Thoracic aorta (tissue), 2 donors: ENCODE measurements around the gene UNC119. TPM values are rescaled to one million over a fixed set of nuclear protein-coding genes. Genes with fewer than 3 reads are reported as not detected.

ENCODE experiments used
- ATAC-seq: fragments of 150-250 bp; one replicate; pipeline ENCODE4 v1.8.0; 2017; ENCODE audit warnings: low read depth; ENCODE audit not compliant: insufficient number of reproducible peaks, low FRiP score
- DNase-seq: peaks from one replicate; pipeline ENCODE4 v3.0.0-alpha.2; 2020; ENCODE audit warnings: low spot score
- H3K27ac ChIP-seq, 2 donors: fragments of 200-600 bp; sonication (generic); 1 replicate in 1 of 2; 2 replicates in 1 of 2; pipeline ENCODE4 v1.5.1; 2016; ENCODE audit warnings: mild to moderate bottlenecking in 2 of 2, moderate library complexity in 2 of 2
- H3K27me3 ChIP-seq: fragments of 200-600 bp; sonication (generic); replicated peaks from 2 replicates; pipeline ENCODE4 v1.6.0; 2016; ENCODE audit warnings: mild to moderate bottlenecking; ENCODE audit not compliant: insufficient read depth
- H3K36me3 ChIP-seq: fragments of 200-600 bp; sonication (generic); one replicate; pipeline ENCODE4 v1.5.1; 2016
- H3K4me1 ChIP-seq, 2 donors: fragments of 200-600 bp; sonication (generic); 1 replicate in 1 of 2; 2 replicates in 1 of 2; pipeline versions ENCODE4 v1.5.1 to v1.6.0; 2016; ENCODE audit warnings: low read depth in 2 of 2, mild to moderate bottlenecking in 1 of 2; ENCODE audit not compliant: control insufficient read depth in 1 of 2
- H3K4me3 ChIP-seq: fragments of 200-600 bp; sonication (generic); 2 replicates; pipeline ENCODE4 v1.5.1; 2016; ENCODE audit warnings: mild to moderate bottlenecking
- H3K9me3 ChIP-seq: fragments of 200-600 bp; sonication (generic); 2 replicates; pipeline ENCODE4 v1.5.1; 2016
- total RNA-seq, 2 donors: library from RNA; depleted of rRNA; stranded (reverse); fragments of >200 nt; gene quantifications; one replicate each; pipeline versions ENCODE4 v1.1.0 to v1.2.3, GENCODE V29; 2016
- TF ChIP-seq, protein P1 (sequence below): fragments of 200-600 bp; sonication (generic); IDR thresholded peaks from one replicate; pipeline ENCODE4 v1.5.1; 2019; ENCODE audit warnings: antibody characterized with exemption

The UNC119 gene
- total RNA-seq, 2 donors from 2014 or later = 27.8 to 34.9 TPM

DNA sequence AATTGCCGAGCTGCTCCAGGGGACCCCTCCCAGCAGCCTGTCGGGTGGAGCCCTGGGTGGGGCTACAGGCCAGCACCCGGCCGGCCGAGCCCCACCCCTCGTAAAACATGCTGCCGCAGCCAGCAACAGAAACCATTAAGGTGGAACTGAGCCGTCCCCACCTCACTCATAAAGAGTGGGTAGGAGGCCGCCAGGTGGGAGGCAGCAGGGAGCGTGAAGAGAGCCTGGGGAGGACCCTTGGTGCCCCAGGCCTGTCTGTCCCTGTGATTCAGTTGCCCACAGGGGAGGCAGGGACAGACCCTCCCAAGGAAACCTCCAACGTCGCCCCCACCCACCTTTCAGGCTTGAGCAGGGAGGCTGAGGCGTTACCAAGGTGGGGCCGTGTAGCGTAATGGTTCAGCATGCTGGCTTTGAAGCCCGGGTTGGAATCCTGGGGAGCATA is 37.8 kb downstream of the UNC119 start:
- Histone ChIP-seq H3K4me1 (no peaks in the 10 kb centered on the region), H3K4me3 (no peak overlapping the region), H3K27me3 (no peaks in the 10 kb centered on the region), H3K27ac (no peak overlapping the region), H3K9me3 (no peaks in the 10 kb centered on the region), H3K36me3 (no peaks in the 10 kb centered on the region)
- TF ChIP-seq, protein P1, sequence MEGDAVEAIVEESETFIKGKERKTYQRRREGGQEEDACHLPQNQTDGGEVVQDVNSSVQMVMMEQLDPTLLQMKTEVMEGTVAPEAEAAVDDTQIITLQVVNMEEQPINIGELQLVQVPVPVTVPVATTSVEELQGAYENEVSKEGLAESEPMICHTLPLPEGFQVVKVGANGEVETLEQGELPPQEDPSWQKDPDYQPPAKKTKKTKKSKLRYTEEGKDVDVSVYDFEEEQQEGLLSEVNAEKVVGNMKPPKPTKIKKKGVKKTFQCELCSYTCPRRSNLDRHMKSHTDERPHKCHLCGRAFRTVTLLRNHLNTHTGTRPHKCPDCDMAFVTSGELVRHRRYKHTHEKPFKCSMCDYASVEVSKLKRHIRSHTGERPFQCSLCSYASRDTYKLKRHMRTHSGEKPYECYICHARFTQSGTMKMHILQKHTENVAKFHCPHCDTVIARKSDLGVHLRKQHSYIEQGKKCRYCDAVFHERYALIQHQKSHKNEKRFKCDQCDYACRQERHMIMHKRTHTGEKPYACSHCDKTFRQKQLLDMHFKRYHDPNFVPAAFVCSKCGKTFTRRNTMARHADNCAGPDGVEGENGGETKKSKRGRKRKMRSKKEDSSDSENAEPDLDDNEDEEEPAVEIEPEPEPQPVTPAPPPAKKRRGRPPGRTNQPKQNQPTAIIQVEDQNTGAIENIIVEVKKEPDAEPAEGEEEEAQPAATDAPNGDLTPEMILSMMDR = no peak
- no peak for DNase-seq
- ATAC-seq = no peak

DNA sequence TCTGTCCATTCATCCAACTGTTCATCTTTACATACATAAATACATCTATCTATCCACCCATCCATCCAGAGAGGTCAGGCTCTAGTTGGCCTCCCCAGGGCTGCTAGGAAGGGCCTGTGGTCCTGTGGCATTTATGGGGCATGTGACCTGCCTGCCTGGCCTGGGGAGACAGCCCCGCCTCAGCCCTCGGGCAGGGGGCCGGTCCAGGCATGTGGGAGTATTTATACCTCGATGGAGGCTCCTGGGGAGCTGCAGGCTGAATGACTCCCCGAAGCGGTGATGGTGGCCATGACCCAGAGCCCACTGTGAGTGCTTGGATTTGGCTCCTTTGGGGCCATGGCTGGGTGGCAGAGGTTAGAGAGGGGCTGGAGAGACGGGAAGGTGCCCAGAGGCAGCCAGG is 38.9 kb downstream of the UNC119 start:
- Histone ChIP-seq H3K4me3 (no peak overlapping the region), H3K27ac (no peak overlapping the region), H3K4me1 (no peaks in the 10 kb centered on the region), H3K36me3 (no peaks in the 10 kb centered on the region), H3K9me3 (no peaks in the 10 kb centered on the region), H3K27me3 (no peaks in the 10 kb centered on the region)
- TF ChIP-seq, protein P1 = no peak
- no peak for DNase-seq
- no peak for ATAC-seq

DNA sequence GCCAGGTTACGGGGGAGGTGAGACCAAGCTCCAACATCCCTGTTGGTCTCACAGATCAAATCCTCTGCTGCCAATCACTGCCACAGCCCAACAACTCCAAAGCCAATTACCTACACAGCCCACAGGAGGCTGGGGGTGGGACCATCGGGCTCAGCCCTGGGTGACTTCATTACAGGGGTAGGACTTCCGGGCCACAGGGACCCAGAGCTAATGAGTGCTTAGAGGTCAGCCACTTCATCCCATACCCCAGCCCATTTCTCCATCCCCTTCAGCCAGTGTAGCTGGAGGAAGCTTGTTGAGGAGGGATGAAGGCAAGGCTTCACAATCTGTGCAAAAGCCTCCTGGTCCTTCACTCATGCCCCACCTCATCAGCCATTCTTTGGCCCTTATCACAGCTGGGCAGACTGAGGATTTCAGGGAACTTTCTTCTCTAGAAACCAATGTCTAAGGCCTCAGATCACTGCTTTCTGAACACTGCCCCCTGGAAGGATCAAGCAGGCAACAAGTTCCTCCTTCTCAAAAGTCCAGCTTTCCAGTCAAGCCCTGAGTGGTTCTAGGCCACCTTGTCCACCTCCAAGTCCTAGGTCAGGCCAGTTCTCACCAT is 40.5 kb downstream of the UNC119 start:
- Histone ChIP-seq H3K4me1 (no peaks in the 10 kb centered on the region), H3K36me3 (no peaks in the 10 kb centered on the region), H3K27me3 (no peaks in the 10 kb centered on the region), H3K4me3 (no peak overlapping the region), H3K27ac (no peak overlapping the region), H3K9me3 (no peaks in the 10 kb centered on the region)
- ATAC-seq = no peak
- TF ChIP-seq, protein P1 = no peak
- DNase-seq = no peak

DNA sequence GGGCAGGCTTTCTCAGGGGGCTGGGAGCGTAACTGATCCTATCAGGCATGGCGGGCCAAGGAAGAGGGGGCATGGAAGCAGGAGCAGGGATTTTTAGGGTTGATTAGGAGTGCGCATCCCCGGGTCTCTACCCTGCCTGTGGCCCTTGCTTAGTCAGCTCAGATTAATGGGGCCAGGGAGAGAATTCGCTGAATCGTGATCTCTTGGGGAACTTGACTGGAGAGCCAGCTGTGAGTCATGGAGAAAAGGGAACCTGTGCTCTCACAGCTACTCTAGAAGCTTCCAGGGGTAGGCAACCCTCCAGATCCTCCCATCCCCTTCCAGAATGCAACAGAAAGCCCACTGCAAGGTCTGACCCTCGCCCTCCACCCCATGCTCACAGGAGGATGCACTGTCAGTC is 42.6 kb downstream of the UNC119 start:
- Histone ChIP-seq H3K4me3 (no peak overlapping the region), H3K27ac (no peak overlapping the region), H3K27me3 (no peaks in the 10 kb centered on the region), H3K9me3 (no peaks in the 10 kb centered on the region), H3K36me3 (no peaks in the 10 kb centered on the region), H3K4me1 (no peaks in the 10 kb centered on the region)
- TF ChIP-seq, protein P1 = no peak
- ATAC-seq = no peak
- DNase-seq = no peak

DNA sequence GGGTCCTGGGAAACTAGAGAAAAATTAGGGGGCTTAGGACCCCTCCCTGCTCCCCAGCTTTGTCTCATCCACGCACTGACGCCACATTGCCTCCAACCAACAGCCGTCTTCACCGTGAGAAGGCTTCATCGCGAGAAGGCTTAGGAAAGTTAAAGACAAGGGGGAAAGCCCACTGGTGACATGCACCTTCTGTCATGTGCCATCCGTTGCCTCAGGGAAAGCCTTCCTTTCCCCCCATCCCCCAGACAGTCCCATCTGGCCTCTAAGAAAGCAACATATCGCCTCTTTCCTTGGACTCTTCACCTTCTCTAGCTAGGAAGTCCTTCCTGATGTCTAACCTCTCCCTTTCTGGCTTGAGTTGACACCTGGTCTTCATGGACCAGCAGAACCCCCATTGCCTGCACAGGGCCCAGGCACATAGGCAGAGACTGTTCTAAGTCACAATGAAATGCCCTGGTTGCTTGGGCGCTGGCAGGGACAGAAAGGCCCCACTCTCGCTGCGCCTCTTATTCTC is 44.2 kb downstream of the UNC119 start:
- H3K4me3 ChIP-seq = no peak overlapping the region
- TF ChIP-seq, protein P1 = no peak
- no peaks in the 10 kb centered on the region for H3K36me3 ChIP-seq
- DNase-seq (no peak), ATAC-seq (no peak)
- H3K4me1 ChIP-seq = no peaks in the 10 kb centered on the region
- no peak overlapping the region for H3K27ac ChIP-seq
- H3K27me3 ChIP-seq = no peaks in the 10 kb centered on the region
- H3K9me3 ChIP-seq = no peaks in the 10 kb centered on the region
